SK-N-SH (cell line): Measurements from ENCODE around the gene PHF21A. TPM values are rescaled to one million over a fixed set of nuclear protein-coding genes. Genes with fewer than 3 reads are reported as not detected.

ENCODE experiments used
- CTCF ChIA-PET: fragments of 300-600, 350-600 bp; formaldehyde crosslinking; extraction: SDS; loops from one replicate; lab custom pipeline; 2021; lab: Yijun Ruan, JAX
- POLR2A ChIA-PET: fragments of 350-600 bp; sonication (Branson Sonifier 250); formaldehyde crosslinking; extraction: SDS; loops from one replicate; lab custom pipeline; 2020; ENCODE audit warnings: antibody characterized with exemption, inconsistent platforms; lab: Yijun Ruan, JAX
- DNase-seq: peaks from one replicate; pipeline ENCODE4 v3.0.0; 2012
- H2AFZ ChIP-seq: fragments of 200-600 bp; sonication (generic); 2 replicates; pipeline ENCODE4 v1.8.1; 2016; ENCODE audit warnings: antibody characterized with exemption, mild to moderate bottlenecking, low read depth
- H3F3A ChIP-seq: fragments of 200-600 bp; sonication (generic); replicated peaks from 2 replicates; pipeline ENCODE3; 2016; ENCODE audit warnings: antibody characterized with exemption, mild to moderate bottlenecking; ENCODE audit not compliant: insufficient read depth
- H3K27ac ChIP-seq, 2 experiments: fragments of 200-500 bp in 1 of 2; fragments of 200-600 bp in 1 of 2; sonication (Bioruptor generic) in 1 of 2; sonication (generic), shearing (Covaris generic) in 1 of 2; 2 replicates each; pipeline versions ENCODE4 v1.5.1 to v1.6.1; 2014 to 2016; ENCODE audit warnings: low read depth in 2 of 2, inconsistent platforms in 1 of 2, low read length in 1 of 2, mild to moderate bottlenecking in 1 of 2, mixed read lengths in 1 of 2
- H3K27me3 ChIP-seq: fragments of 200-600 bp; sonication (generic), shearing (Covaris generic); 2 replicates; pipeline ENCODE4 v1.6.1; 2016; ENCODE audit warnings: mixed run types; ENCODE audit not compliant: insufficient read depth
- H3K36me3 ChIP-seq, 2 experiments: fragments of 200-500 bp in 1 of 2; fragments of 200-600 bp in 1 of 2; sonication (Bioruptor generic) in 1 of 2; sonication (generic) in 1 of 2; replicated peaks in 1 of 2; 2 replicates each; pipeline versions ENCODE3 to v1.5.1; 2014 to 2016; ENCODE audit warnings: low read length in 1 of 2, mild to moderate bottlenecking in 1 of 2; ENCODE audit not compliant: insufficient read depth in 2 of 2, control insufficient read depth in 1 of 2
- H3K4me1 ChIP-seq, 2 experiments: fragments of 200-500 bp in 1 of 2; fragments of 200-600 bp in 1 of 2; sonication (Bioruptor generic) in 1 of 2; sonication (generic), shearing (Covaris generic) in 1 of 2; 2 replicates each; pipeline versions ENCODE4 v1.5.1 to v1.6.1; 2014 to 2016; ENCODE audit warnings: low read depth in 1 of 2, low read length in 1 of 2, mixed run types in 1 of 2; ENCODE audit not compliant: insufficient read depth in 2 of 2, control insufficient read depth in 1 of 2
- H3K4me2 ChIP-seq: fragments of 200-600 bp; sonication (generic), shearing (Covaris generic); 2 replicates; pipeline ENCODE4 v1.6.1; 2017; ENCODE audit warnings: mixed run types
- H3K4me3 ChIP-seq, 2 experiments: fragments of 200-500 bp in 1 of 2; fragments of 200-600 bp in 1 of 2; sonication (Bioruptor generic) in 1 of 2; sonication (generic), shearing (Covaris generic) in 1 of 2; 2 replicates each; pipeline versions ENCODE4 v1.5.1 to v1.8.1; 2014 to 2016; ENCODE audit warnings: low read depth in 2 of 2, inconsistent platforms in 1 of 2, low read length in 1 of 2, mild to moderate bottlenecking in 1 of 2, mixed read lengths in 1 of 2, moderate library complexity in 1 of 2
- H3K79me2 ChIP-seq: fragments of 200-600 bp; sonication (generic); 2 replicates; pipeline ENCODE4 v1.8.1; 2017; ENCODE audit warnings: mild to moderate bottlenecking; ENCODE audit not compliant: insufficient read depth
- H3K9ac ChIP-seq: fragments of 200-600 bp; sonication (generic); 2 replicates; pipeline ENCODE4 v1.6.1; 2017; ENCODE audit warnings: mixed run types
- H3K9me2 ChIP-seq: fragments of 200-600 bp; sonication (generic); 2 replicates; pipeline ENCODE4 v1.6.1; 2017; ENCODE audit warnings: mixed run types
- H3K9me3 ChIP-seq: fragments of 200-600 bp; sonication (generic); 2 replicates; pipeline ENCODE4 v1.6.1; 2017; ENCODE audit warnings: mixed run types, mild to moderate bottlenecking, moderate library complexity
- H4K20me1 ChIP-seq: fragments of 200-600 bp; sonication (generic); 2 replicates; pipeline ENCODE4 v1.6.1; 2017; ENCODE audit warnings: mild to moderate bottlenecking, mixed run types; ENCODE audit not compliant: insufficient read depth
- CHD2 ChIP-seq: fragments of 150-350 bp; IDR thresholded peaks from 2 replicates; pipeline ENCODE4 v1.6.1; 2018; ENCODE audit warnings: low read length; ENCODE audit not compliant: partially characterized antibody
- ELF1 ChIP-seq: IDR thresholded peaks from 2 replicates; pipeline ENCODE4 v1.4.0; 2012
- EP300 ChIP-seq, 2 experiments: IDR thresholded peaks; 2 replicates each; pipeline versions ENCODE4 v1.4.0 to v1.6.1; 2012; ENCODE audit warnings: borderline replicate concordance in 1 of 2, low read depth in 1 of 2, low read length in 1 of 2
- EZH2phosphoT487 ChIP-seq: fragments of 200-600 bp; sonication (generic); IDR thresholded peaks from 2 replicates; pipeline ENCODE4 v1.6.1; 2017; ENCODE audit warnings: low read depth, mixed run types, mild to moderate bottlenecking, antibody characterized with exemption, moderate library complexity, borderline replicate concordance
- FOSL2 ChIP-seq: IDR thresholded peaks from 2 replicates; pipeline ENCODE4 v1.4.0; 2012; ENCODE audit warnings: low read depth, mild to moderate bottlenecking, moderate library complexity, borderline replicate concordance
- FOXM1 ChIP-seq: IDR thresholded peaks from 2 replicates; pipeline ENCODE4 v1.4.0; 2012; ENCODE audit warnings: low read depth, mild to moderate bottlenecking
- NRF1 ChIP-seq: IDR thresholded peaks from 2 replicates; pipeline ENCODE4 v1.6.1; 2012; ENCODE audit warnings: low read depth, mild to moderate bottlenecking, low read length
- POLR2AphosphoS5 ChIP-seq: IDR thresholded peaks from 2 replicates; pipeline ENCODE4 v1.6.1; 2012; ENCODE audit warnings: low read depth, low read length
- RCOR1 ChIP-seq: fragments of 150-350 bp; IDR thresholded peaks from 2 replicates; pipeline ENCODE4 v1.6.1; 2017; ENCODE audit warnings: antibody characterized with exemption, low read length
- RFX5 ChIP-seq: IDR thresholded peaks from 2 replicates; pipeline ENCODE4 v1.6.1; 2012; ENCODE audit warnings: mild to moderate bottlenecking, improper control_type of control experiment, low read length
- RXRA ChIP-seq: IDR thresholded peaks from 2 replicates; pipeline ENCODE4 v1.4.0; 2012; ENCODE audit warnings: low read depth, mild to moderate bottlenecking, borderline replicate concordance
- SMC3 ChIP-seq: IDR thresholded peaks from 2 replicates; pipeline ENCODE4 v1.6.1; 2012; ENCODE audit warnings: low read depth, low read length, improper control_type of control experiment
- TCF12 ChIP-seq: IDR thresholded peaks from 2 replicates; pipeline ENCODE4 v1.4.0; 2012
- YY1 ChIP-seq: IDR thresholded peaks from 2 replicates; pipeline ENCODE4 v1.4.0; 2012; ENCODE audit warnings: low read depth, mild to moderate bottlenecking
- WGBS: methylation state at CpG from one replicate; pipeline ENCODE4 v1.1.6; 2017; ENCODE audit warnings: low lambda C conversion rate; 5-methylcytosine and 5-hydroxymethylcytosine counted together
- polyA plus RNA-seq, 3 experiments: library from polyadenylated mRNA; depleted of rRNA; stranded (reverse); fragments of >200 nt; gene quantifications; 2 replicates each; pipeline ENCODE4 v1.2.3, GENCODE V29; 2012
- TF ChIP-seq, protein P1 (sequence below): IDR thresholded peaks from 2 replicates; pipeline ENCODE4 v1.6.1; 2012; ENCODE audit warnings: mild to moderate bottlenecking, low read depth, low read length, moderate library complexity
- TF ChIP-seq, protein P2 (sequence below): IDR thresholded peaks from 2 replicates; pipeline ENCODE4 v1.4.0; 2012; ENCODE audit warnings: low read depth, borderline replicate concordance
- TF ChIP-seq, protein P3 (sequence below): fragments of 200-600 bp; sonication (generic); IDR thresholded peaks from 2 replicates; pipeline ENCODE4 v1.6.1; 2017; ENCODE audit warnings: antibody characterized with exemption, mild to moderate bottlenecking, moderate library complexity
- TF ChIP-seq, protein P4 (sequence below): fragments of 150-350 bp; IDR thresholded peaks from 2 replicates; pipeline ENCODE4 v1.6.1; 2017; ENCODE audit warnings: antibody characterized with exemption, low read length, low read depth, borderline replicate concordance
- TF ChIP-seq, protein P5 (sequence below): IDR thresholded peaks from 2 replicates; pipeline ENCODE4; 2012

PHF21A gene
- polyA plus RNA-seq, 1 of the 3 experiments (the other 2 are of a cell fraction): 18.8 TPM

DNA sequence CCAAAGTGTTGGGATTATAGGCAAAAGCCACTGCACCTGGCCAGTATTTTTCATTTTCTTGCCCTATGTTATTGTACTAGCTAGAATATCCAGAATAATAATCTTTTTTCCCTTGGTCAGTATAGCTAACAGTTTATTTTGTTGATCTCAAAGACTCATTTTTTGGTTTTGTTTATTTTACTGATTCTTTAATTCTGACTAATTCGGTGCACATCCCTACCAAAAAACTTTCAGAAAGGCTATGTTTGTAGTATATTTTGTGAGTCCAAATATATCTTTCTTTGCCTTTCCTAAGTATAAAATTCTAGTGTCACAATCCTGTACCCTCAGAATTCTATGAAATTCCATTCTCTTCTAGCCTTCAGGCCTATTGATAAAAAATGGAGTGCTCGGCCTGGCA lies 84.3 kb downstream of the PHF21A start:
- CTCF ChIA-PET: interaction anchor here (0.9 to 1.2 kb wide), 2 partner anchors 9 to 30 kb away, joined by 3 read pairs; no protein-coding TSS in a partner anchor
- Histone ChIP-seq H4K20me1 (peaks cover 14% of the 10 kb centered on the region; the same call in 1 of the 2 replicates), H2AFZ (no peak overlapping the region)

More for the DNA sequence above, 84.3 kb downstream of the PHF21A start:
- Histone ChIP-seq H3K27ac (no peak overlapping the region), H3K9ac (no peak overlapping the region), H3K9me3 (no peaks in the 10 kb centered on the region), H3F3A (peaks cover 14% of the 10 kb centered on the region), H3K4me1 (peaks cover 0 to 9% of the 10 kb centered on the region in 2 experiments; a peak in 1 of 4 replicates), H3K79me2 (no peaks in the 10 kb centered on the region), H3K27me3 (no peaks in the 10 kb centered on the region), H3K36me3 (peaks cover 0 to 5% of the 10 kb centered on the region in 2 experiments), H3K4me2 (no peak overlapping the region), H3K9me2 (no peaks in the 10 kb centered on the region), H3K4me3 (no peak overlapping the region)
- POLR2A ChIA-PET: no interaction called here
- TF ChIP-seq ELF1 (no peak), TCF12 (no peak), RCOR1 (no peak), NRF1 (no peak), YY1 (no peak), CHD2 (no peak), RXRA (no peak), EP300 (IDR thresholded peaks at IDR 0.05; ENCODE audit: borderline replicate concordance in 1 of 2, low read depth in 1 of 2, low read length in 1 of 2) (no peak), FOXM1 (no peak), RFX5 (no peak), FOSL2 (no peak), POLR2AphosphoS5 (no peak), SMC3 (no peak), EZH2phosphoT487 (no peak)
- TF ChIP-seq, protein P1, sequence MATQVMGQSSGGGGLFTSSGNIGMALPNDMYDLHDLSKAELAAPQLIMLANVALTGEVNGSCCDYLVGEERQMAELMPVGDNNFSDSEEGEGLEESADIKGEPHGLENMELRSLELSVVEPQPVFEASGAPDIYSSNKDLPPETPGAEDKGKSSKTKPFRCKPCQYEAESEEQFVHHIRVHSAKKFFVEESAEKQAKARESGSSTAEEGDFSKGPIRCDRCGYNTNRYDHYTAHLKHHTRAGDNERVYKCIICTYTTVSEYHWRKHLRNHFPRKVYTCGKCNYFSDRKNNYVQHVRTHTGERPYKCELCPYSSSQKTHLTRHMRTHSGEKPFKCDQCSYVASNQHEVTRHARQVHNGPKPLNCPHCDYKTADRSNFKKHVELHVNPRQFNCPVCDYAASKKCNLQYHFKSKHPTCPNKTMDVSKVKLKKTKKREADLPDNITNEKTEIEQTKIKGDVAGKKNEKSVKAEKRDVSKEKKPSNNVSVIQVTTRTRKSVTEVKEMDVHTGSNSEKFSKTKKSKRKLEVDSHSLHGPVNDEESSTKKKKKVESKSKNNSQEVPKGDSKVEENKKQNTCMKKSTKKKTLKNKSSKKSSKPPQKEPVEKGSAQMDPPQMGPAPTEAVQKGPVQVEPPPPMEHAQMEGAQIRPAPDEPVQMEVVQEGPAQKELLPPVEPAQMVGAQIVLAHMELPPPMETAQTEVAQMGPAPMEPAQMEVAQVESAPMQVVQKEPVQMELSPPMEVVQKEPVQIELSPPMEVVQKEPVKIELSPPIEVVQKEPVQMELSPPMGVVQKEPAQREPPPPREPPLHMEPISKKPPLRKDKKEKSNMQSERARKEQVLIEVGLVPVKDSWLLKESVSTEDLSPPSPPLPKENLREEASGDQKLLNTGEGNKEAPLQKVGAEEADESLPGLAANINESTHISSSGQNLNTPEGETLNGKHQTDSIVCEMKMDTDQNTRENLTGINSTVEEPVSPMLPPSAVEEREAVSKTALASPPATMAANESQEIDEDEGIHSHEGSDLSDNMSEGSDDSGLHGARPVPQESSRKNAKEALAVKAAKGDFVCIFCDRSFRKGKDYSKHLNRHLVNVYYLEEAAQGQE: no peak
- TF ChIP-seq, protein P2, sequence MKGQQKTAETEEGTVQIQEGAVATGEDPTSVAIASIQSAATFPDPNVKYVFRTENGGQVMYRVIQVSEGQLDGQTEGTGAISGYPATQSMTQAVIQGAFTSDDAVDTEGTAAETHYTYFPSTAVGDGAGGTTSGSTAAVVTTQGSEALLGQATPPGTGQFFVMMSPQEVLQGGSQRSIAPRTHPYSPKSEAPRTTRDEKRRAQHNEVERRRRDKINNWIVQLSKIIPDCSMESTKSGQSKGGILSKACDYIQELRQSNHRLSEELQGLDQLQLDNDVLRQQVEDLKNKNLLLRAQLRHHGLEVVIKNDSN: no peak
- TF ChIP-seq, protein P3, sequence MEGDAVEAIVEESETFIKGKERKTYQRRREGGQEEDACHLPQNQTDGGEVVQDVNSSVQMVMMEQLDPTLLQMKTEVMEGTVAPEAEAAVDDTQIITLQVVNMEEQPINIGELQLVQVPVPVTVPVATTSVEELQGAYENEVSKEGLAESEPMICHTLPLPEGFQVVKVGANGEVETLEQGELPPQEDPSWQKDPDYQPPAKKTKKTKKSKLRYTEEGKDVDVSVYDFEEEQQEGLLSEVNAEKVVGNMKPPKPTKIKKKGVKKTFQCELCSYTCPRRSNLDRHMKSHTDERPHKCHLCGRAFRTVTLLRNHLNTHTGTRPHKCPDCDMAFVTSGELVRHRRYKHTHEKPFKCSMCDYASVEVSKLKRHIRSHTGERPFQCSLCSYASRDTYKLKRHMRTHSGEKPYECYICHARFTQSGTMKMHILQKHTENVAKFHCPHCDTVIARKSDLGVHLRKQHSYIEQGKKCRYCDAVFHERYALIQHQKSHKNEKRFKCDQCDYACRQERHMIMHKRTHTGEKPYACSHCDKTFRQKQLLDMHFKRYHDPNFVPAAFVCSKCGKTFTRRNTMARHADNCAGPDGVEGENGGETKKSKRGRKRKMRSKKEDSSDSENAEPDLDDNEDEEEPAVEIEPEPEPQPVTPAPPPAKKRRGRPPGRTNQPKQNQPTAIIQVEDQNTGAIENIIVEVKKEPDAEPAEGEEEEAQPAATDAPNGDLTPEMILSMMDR: no peak
- TF ChIP-seq, protein P4, sequence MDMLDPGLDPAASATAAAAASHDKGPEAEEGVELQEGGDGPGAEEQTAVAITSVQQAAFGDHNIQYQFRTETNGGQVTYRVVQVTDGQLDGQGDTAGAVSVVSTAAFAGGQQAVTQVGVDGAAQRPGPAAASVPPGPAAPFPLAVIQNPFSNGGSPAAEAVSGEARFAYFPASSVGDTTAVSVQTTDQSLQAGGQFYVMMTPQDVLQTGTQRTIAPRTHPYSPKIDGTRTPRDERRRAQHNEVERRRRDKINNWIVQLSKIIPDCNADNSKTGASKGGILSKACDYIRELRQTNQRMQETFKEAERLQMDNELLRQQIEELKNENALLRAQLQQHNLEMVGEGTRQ: no peak
- TF ChIP-seq, protein P5, sequence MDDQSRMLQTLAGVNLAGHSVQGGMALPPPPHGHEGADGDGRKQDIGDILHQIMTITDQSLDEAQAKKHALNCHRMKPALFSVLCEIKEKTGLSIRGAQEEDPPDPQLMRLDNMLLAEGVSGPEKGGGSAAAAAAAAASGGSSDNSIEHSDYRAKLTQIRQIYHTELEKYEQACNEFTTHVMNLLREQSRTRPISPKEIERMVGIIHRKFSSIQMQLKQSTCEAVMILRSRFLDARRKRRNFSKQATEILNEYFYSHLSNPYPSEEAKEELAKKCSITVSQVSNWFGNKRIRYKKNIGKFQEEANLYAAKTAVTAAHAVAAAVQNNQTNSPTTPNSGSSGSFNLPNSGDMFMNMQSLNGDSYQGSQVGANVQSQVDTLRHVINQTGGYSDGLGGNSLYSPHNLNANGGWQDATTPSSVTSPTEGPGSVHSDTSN: no peak
- no peak for DNase-seq
- 94% methylated on average over 2 of the region's 2 CpGs for WGBS
